H4 (cell line): ENCODE measurements around the gene TNNT2. TPM values are rescaled to one million over a fixed set of nuclear protein-coding genes. Genes with fewer than 3 reads are reported as not detected.

Experiments
- DNase-seq: peaks from one replicate; pipeline ENCODE4 v3.0.0-alpha.2; 2015; ENCODE audit warnings: low spot score
- total RNA-seq: library from RNA; depleted of rRNA; stranded (reverse); fragments of >200 nt; shearing (Covaris generic); gene quantifications from 2 replicates; pipeline ENCODE4 v1.2.3, GENCODE V29; 2014

Gene TNNT2
- total RNA-seq, 1 experiment from 2014 or later, result not detected

DNA sequence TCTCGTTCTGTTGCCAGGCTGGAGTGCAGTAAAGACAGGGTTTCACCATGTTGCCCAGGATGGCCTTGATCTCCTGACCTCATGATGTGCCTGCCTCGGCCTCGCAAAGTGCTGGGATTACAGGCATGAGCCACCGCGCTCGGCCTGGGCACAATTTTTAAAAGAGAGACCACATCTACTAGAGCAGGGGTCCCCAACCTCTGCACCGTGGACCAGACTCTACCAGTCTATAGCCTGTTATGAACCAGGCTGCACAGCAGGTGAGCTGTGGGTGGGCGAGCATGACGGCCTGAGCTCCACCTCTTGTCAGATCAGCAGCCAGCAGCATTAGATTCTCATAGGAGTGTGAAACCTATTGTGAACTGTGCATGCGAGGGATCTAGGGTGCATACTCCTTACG lies 20.8 kb downstream of the TNNT2 start:
- no peak for DNase-seq

DNA sequence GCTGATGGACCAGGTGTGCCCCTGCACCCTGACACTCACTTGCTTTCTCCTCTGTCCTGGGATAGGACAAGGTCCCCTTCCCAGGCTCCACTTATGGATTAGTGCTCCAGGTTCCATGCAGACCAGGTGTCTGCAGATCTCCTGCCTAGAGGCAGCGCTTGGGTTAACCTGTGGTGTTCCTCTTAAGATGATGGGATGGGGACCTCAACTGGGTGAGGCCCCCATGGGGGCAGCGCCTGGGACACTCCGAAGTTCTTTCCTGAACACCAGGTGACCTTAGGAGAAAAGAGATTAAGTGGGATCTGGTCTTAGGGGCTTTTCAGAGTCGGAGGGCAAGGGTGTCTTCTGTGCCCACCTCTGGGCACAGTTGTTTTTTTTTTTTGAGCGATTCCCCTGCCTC lies 21.2 kb downstream of the TNNT2 start:
- DNase-seq, result no peak

DNA sequence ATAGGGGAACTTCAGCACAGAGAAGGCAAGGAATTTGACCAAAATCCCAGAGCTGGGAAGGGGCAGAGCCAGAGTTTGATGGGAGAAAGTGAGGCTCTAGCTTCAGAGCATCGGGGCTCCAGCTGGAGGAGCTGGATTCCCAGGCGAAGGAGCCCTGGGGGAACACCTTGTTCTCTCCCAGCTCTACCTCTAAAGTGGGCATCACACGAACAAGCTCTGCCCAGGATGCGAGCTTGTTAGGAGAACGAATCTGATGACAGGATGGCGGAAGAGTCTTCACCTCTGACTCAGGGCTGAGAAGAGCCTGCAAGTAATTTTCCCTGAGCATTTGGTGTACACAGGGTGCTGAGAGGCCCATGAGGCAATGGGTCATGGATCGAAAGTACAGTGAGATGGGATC lies 22.0 kb downstream of the TNNT2 start:
- no peak for DNase-seq

DNA sequence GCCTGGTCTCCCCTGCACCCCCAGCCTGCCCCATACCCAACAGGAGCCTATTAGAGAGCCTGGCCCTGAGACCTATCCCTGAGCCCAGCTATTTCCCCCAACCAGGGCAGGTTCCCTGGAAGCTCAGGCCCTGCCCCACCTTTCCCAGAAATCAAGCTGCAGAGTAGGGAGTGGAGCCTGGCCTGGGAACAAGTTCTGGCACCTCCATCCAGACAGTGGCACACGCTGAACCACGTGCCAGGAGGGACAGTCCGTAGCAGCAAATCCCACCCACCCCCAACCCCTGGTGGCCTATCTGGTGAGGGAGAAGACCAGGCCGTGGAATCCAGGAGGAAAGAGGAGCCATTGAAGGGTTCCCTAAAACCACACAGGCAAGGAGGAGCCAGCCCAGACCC lies 22.6 kb downstream of the TNNT2 start:
- no peak for DNase-seq

DNA sequence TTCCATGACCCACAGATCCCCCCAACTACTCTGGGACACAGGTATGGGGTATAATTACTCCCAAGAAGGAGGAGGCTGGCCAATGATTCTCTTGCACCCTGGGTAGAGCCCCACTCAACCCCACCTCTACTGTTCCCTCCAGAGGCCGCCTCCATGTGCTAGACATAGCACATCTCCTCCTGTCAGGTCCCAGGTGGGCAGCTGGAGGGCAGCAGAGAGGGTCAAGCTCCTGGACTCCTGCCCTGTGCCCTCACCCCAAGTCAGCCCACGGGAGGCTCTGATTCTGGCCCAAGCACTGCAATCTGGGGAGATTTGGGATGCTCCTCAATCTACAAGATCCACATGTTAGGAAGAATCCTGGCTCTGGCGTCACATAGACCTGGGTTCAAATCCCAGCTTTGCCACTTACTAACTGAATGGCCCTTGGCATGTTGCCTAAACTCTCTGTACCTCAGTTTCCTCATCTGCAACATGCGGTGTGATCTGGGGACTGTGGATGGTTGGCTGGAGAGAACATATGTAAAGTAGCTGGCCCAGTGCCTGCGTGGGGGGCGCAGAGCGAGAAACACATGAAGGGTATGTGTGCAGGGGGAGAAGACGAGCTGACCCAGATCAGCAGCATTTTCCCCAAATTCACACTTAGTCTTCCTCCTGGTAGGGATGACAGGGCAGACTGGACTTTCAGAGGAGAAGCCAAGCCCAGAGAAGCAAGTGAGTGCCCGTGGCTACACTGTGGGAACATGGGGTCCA lies 23.2 kb downstream of the TNNT2 start:
- no peak for DNase-seq

DNA sequence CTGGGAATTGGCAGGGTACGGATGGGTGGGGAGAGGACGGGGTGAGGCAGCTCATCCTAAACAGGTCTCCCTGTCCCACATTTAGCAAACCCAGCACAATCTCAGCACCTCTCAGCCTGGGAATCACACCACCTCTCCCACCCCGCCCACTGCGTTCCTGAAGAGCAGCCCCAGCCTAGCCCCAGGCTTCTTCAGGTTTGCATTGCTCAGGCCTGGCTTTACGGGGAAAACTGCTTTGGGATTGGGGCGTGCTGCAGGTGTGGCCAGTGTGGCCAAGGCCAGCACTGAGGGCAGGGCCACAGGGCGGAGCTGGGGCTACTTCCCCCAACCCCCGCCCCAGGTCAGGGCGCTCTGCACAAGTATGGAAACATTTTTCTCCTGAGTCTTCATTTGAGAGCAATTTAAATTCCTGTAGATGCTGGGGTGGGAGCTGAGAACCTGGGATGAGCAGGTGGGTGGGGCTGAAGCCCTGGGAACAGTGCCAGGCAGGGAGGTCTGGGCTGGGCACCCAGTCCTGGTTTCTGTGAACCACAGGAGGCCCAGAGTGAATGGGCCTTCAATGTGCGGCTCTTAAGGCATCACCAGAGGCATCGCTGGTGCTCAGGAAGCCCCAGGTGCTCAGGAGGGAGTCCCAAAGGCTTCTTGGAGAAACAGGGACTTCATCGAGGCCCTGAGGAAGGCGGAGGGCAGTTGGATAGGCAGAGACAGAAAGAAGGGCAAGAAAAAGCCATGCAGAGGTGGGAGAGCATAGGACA lies 24.1 kb downstream of the TNNT2 start:
- DNase-seq, result no peak

DNA sequence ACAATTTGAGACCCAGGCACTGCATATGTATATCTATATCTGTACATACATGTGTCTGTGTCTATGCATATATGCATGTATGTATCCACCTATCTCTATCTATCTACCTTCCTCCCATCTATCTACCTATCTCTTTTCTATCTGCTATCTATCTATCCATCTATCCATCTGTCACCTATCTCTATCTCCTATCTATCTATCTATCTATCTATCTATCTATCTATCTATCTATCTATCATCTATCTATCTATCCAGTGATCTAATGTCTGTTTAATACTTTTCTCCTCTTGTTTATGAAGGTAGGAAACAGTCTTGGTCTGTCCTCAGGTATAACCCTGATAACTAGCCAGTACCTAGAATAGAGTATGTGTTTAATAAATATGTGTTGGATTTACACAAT lies 25.9 kb downstream of the TNNT2 start:
- no peak for DNase-seq

DNA sequence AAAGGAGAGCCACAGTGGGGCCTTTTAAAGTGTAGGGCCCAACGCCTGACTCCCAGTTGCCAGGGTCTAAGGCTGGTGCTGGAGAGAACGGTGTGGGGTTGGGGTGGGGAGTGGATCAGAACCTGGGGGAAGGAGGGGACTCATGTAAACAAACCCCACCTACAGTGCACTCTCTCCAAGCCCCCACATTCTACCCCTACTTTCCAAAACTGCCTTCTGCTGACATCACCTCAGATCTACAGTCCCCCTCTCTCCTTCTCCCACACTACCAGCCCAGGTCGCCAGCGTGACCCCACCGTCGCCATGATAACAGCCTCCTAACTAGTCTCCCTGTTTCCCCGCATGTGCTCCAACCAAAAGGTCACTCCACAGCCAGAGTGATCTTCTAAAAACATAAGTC lies 26.6 kb downstream of the TNNT2 start:
- no peak for DNase-seq

DNA sequence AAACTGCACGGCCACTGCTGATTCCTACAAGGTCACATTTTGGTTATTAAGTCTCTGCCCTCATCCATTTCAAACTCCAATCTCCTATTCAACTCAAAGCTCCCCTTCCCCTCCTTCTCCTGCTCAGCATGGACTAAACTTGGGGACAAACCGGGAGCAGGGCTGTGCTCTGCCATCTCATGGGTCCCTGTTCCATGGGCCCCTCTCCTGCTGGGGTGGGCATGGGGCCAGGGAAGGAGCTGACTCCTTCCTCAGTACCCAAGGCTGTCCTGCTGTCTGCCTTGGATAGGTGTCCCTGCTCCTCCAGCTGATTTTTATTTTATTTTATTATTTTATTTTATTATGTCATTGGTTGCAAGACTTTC lies 27.1 kb downstream of the TNNT2 start:
- no peak for DNase-seq

DNA sequence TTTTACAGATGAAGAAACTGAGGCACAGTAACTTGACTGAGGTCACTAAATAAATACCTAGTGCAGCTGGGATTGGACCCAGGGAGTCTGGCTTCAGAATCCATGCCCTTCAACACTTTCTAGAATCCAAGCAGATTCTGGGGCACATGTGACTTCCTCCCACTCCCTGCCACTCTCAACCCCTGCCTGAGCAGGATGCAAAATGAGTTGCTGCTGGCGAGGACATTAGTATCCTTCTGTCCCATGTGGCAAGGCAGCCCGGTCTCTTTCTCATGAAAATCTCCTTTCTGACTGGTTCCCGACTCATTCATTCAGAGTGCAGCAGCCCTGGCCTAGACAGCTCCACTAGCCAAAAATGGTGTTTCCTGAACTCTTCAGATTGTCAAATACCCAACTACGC lies 28.4 kb downstream of the TNNT2 start:
- no peak for DNase-seq

DNA sequence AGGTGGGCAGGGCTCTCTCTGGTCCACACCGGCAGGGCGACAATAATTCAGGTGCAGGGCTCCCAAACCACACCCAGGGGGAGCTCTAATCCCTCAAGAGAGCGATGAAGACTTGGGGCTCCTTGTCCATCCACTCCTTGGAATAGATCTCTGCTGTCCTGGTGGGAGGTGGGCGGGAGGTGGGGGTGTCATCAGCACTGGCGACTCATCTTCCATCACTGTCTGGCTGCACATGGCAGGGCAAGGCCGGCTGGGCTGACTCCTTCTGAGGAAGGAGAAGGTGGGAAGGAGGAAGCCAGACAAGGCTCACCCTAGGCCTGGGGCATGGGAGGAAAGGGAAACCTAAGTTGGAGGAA lies 29.3 kb downstream of the TNNT2 start:
- peak; percentile 28 for DNase-seq

DNA sequence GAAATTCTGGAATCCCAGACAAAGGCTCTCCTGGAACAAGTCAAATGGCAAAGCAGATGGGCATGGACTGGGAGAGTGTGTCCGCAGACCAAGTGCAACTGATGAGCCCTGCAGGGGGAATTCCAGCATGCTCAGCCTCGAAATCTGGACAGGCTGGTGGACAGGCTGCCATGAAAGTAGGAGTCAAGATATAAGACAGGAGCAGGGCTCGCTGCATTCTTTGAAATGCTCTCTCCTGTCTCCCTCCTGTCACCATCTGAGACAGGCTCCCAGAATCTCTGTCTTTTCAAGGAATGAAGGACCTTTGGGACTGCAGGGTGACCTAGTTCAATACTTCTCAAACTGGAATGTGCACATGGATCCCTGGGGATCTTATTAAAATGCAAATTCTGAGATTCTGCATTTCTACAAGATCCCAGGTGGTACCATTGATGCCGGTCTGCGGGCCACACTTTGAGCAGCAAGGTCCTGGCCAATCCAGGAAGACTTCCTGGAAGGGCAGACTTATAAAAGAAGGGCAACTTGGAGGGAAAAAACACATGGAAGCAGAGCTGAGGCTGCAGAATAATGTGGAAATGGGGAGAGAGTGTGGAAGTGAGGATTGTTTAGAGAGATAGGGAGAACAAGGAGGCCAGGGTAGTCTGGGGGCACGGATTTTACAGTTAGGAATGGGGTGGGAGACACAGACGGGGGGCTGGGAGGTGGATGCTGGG lies 29.8 kb downstream of the TNNT2 start:
- DNase-seq, result no peak

DNA sequence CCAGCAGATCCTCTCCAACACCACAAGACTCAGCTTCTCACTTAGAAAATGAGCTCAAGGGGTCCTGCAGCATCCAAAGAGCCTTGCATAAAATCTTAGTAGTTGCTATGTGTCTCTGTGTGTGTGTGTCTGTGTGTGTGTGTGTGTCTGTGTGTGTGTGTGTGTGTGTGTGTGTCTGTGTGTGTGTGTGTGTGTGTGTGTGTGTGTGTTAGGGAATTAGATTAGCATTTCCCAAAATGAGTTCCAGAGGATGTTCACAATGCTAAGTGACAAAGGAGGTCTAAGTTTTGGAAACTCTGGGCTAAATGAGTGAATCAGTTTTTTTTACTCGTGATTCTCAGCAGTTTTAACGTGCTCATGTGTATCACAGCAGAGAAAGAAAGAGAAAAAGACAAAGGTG lies 30.5 kb downstream of the TNNT2 start:
- no peak for DNase-seq

DNA sequence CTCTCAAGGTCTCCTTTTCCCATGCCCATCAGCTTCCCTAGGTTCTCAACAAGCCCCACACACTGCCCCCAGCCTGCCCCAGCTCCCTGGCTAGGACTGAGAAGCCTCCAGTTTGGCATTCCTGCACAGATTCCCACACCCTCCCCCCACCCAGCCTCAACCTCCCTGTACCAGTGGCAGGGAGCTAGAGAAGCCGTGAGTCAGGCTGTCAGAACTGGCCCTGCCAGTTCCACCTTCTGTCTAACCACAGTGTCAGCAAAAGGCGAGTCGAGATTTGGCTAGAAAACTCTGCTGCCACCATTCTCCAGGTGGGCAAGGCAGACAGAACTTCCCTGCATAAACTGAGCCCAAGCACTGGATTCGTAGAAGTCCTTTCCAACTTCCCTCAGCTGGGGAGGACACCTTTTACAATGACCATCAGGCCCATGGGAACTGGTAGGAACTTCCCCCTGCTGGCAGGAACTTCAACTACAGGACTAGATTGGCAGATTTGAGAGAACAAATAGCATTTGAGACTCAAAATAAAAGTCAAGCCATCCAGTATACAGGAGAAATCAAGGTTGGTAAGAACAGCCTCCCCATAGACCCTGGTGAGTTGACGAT lies 31.0 kb downstream of the TNNT2 start:
- DNase-seq, result peak; percentile 36

DNA sequence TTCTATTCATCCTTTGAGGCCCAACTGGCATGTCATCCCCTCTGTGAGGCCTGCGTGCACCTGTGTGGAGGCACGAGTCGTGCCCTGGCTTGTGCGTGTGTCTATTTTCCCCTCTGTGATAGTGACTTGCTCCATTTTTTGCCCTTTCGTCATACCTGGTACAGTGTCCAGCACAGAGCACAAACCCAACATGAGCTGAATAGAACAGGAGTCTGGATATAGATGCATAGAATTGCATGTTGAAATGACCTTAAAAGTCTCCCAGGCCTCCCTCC lies 32.5 kb downstream of the TNNT2 start:
- DNase-seq, result no peak

DNA sequence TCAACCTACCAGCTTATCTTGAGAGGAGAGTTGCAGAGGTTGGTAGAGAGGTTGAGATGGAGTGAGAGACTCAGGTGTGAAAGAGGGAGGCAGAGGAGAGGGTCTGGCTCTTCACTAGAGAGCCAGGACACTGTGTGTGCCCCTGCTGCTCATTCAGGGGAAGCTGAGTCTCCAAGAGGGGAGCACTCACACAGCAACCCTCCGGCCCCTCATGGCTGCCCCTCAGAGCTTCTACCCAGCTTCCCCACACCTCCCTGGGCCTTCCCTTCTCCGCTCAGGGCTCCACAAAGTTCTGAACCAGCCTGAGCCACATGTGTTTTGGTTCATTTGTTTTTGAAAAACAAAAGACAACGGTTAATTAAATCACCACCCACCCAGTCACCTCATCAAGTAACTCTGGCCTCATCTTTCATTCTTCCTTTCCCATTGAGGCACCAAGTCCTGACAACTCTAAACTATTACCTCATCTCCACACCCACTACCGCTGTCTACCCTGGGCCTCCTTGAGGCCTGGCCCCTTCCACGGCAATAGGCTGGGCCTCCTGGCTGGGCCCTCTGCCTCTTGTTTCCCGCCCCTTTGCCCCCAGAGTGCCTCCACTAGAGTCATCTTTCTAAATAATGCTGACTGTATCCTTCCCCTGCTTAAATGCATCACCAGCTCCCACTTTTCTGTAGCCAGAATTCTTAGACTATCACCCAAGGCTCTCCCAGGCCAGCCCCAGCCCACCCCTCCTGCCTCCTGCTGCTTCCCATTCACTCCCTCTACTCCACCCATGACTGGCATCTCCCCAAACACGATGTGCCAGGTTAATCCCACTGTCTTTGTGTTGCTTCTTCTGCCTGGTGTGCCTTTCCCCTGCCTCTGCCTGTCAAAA lies 33.0 kb downstream of the TNNT2 start:
- DNase-seq, result no peak

DNA sequence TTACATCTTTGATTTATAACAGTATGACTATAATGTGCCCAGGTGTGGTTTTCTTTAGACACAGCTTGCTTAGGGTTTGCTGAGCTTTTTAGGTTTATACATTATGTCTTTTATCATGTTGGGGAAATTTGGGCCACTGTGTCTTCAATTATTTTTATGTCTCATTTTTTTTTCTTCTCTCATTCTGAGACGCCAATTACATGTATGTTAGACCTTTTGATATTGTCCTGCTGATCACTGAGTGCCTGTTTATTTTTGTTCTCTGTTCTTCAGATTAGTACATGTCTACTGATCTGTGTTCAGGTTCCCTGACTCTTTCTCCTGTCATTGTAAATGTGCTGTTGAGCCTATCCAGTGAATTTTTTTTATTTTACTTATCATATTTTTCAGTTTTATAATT lies 36.1 kb downstream of the TNNT2 start:
- DNase-seq, result no peak

DNA sequence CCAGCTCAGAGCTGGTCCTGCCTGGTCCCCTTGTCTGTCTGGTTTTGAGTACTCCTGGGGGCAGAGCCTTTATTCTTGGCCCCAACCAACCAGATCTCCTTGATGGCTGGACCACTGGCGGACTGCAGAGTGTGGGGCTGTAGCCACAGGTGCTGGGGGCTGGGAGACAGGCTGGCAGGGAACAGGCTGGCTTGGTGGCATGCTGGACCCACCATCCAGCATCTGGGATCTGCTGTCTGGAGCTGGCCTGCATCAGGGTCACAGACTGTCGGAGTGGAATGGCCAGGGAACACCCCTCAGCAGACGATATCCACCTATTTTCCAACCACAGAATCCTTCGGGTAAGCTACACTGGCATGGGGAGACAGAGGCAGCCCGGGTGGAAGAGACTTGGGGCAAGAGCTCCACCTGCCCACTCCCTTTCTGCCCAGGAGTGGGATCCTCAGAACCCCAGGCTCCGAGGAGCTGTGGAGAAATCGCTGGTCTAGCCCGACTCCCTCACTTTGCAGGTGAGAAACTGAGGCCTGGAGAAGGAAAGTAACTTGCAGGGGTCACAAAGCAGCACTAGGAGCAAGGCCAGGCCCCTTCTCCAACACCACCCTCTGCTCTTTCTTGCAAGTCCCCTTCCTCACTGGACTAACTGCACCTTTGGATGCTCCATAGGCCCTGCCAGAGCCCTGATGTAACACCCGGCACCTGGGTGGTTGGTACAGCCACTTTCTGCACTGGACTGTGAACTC lies 40.6 kb downstream of the TNNT2 start:
- DNase-seq, result no peak

DNA sequence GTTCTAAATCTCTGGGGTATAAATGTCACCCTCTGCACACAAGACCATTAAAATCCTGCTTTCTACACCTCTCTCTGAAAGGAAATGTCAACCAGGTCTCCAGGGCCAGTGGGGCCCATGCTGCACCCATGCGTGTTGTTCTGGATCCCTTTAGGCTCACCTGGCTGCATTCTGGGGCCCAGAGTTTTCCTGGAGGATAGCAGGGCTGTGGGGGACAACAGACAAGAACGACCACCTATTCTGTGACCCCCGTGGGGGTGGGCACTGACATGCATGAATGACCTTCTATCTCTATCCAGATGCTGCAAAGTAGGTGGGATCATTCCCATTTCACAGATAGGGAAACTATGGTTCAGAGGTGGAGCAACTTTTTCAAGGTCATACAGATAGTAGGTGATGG lies 41.6 kb downstream of the TNNT2 start:
- DNase-seq, result no peak

DNA sequence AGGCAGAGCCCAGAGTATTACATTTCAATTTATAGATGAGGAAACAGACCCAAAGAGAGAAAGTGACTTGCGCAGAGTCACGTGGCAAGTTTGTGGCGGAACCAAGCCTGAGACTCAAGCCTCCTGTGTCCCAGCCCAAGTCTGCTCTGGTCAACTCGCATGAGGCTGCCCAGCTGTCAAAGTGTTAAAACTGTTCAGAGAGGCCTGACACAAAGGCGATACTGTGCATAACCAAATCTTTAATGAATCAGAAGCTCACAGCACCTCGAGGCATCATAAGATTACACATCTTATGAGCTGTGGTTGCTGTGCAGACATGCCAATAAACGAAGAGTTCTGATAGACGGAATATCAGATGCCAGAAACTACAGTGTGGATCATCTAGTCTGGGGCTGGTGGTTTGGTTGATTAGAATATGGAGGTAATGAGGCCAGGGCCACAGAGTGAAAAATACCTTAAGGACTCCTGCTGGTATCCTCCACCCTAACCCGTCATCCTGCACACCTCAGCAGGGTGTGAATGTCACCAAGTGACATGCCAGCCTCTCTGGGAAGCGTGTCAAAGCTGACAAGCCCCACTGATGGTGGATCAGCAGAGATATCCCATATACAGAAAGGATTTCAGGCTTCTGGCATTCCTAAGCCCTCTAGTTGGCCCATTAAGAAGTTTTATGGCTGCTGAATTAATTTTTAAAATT lies 42.2 kb downstream of the TNNT2 start:
- no peak for DNase-seq
